ENCODE measurements around the gene SNX1. TPM values are rescaled to one million over a fixed set of nuclear protein-coding genes. Genes with fewer than 3 reads are reported as not detected.

Gene SNX1
- total RNA-seq, 1 donor from 2014 or later: 38.1 TPM

DNA sequence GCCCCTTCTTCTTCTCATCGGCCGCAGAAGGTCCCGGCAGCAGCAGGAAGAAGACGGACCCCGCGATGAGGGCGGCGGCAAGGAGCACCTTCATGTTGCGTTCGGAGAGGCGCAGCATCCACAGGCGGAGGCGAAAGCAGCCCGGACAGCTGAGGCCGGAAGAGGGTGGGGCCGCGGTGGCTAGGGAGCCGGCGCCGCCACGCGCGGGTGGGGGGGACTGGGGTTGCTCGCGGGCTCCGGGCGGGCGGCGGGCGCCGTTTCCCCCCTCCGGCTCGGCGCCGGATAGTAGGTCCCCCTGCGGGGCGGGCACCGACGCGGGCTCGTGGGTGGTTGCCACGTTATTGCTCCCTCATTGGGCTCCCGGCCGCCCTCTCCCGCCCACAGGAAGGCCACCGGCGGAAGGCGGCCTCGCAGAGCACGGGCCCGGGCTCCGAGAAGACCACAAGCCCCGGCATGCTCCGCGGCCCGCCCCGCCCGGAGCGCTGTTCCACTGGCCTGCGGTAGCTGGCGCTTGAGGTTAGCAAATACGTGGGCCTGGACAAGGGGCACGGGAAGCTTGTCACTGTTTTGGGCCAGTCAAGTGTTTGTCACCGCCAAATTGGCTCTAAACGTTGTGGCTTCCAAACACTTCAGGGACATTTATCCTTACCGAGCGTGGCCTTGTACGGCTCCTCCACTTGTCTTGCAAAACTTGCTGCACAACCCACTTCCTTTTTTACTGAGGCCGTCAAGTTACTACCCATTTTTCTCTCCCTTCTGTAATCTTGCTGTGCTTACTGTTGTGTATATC lies 67.3 kb downstream of the SNX1 start, which contains the start of gene PPIB:
Gene PPIB (minus strand): TSS at position 154 of the 790 bp plus-strand sequence. CDS start 36 bp downstream, at position 118.
- H3K36me3 ChIP-seq (ENCODE audit: control insufficient read depth, insufficient read depth, low read length): peaks cover 4% of the 10 kb centered on the region
- H3K27me3 ChIP-seq (ENCODE audit: control insufficient read depth, insufficient read depth, low read length): no peaks in the 10 kb centered on the region
- peak; percentile 84 for DNase-seq (ENCODE audit: low read depth)
- peak within 1 kb of the TSS; percentile 95 for H3K4me3 ChIP-seq (ENCODE audit: low read depth, low read length)
- TF ChIP-seq, protein P1, sequence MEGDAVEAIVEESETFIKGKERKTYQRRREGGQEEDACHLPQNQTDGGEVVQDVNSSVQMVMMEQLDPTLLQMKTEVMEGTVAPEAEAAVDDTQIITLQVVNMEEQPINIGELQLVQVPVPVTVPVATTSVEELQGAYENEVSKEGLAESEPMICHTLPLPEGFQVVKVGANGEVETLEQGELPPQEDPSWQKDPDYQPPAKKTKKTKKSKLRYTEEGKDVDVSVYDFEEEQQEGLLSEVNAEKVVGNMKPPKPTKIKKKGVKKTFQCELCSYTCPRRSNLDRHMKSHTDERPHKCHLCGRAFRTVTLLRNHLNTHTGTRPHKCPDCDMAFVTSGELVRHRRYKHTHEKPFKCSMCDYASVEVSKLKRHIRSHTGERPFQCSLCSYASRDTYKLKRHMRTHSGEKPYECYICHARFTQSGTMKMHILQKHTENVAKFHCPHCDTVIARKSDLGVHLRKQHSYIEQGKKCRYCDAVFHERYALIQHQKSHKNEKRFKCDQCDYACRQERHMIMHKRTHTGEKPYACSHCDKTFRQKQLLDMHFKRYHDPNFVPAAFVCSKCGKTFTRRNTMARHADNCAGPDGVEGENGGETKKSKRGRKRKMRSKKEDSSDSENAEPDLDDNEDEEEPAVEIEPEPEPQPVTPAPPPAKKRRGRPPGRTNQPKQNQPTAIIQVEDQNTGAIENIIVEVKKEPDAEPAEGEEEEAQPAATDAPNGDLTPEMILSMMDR (IDR thresholded peaks at IDR 0.05; ENCODE audit: insufficient read depth, low read length, poor library complexity, severe bottlenecking): peak; percentile 45

DNA sequence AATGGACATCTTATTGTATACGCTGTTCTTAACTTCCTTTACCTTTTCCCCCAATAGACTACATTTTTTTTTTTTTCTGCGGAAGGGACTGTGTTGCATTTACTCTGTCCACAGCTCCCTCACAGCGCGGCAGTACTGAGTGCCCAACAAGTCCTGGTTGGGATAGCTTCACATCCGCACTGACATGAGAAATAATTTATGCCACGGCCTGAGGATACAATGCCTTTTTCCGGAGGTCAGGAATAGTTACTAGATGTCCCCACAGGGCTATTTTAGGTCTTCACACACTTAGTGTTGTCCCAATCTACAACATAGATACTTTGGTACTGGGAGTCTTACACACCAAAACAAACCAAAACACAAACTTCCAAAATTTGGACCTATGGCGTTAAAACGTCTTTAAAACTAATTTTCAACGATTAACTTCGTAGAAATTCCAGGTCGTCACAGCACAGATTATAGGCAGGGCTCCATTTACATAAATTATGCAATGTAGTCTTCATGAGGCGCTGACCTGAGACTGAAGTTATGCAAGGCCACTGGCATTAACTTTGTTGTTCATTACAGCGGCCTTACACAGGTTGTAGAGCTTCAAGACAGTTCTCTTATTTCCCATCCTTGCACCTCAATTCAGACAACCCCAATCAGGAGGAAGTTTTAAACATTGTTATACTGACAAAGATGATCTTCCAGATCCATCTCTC lies 68.0 kb downstream of the SNX1 start:
- DNase-seq (ENCODE audit: low read depth): no peak
- Histone ChIP-seq H3K36me3 (ENCODE audit: control insufficient read depth, insufficient read depth, low read length) (peaks cover 1% of the 10 kb centered on the region), H3K27me3 (ENCODE audit: control insufficient read depth, insufficient read depth, low read length) (no peaks in the 10 kb centered on the region), H3K4me3 (ENCODE audit: low read depth, low read length) (peak overlapping the region; percentile 21)
- TF ChIP-seq, protein P1 (IDR thresholded peaks at IDR 0.05; ENCODE audit: insufficient read depth, low read length, poor library complexity, severe bottlenecking): no peak

DNA sequence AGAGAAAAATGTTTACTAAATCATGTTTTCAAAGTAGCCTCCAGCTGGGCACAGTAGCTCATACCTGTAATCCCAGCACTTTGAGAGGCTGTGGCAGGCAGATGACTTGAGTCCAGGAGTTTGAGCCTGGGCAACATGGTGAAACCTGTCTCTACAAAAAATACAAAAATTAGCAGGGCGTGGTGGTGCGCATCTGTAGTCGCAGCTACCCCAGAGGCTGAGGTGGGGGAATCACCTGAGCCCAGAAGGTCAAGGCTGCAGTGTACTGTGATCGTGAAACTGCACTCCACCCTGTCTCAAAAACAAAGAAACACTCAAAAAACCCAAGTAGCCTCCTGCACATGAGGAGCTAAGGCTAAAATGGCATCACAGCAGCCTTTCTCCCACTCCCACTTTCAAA lies 68.7 kb downstream of the SNX1 start:
- no peaks in the 10 kb centered on the region for H3K27me3 ChIP-seq (ENCODE audit: control insufficient read depth, insufficient read depth, low read length)
- H3K4me3 ChIP-seq (ENCODE audit: low read depth, low read length): no peak overlapping the region
- no peak for DNase-seq (ENCODE audit: low read depth)
- peaks cover 1% of the 10 kb centered on the region for H3K36me3 ChIP-seq (ENCODE audit: control insufficient read depth, insufficient read depth, low read length)
- TF ChIP-seq, protein P1 (IDR thresholded peaks at IDR 0.05; ENCODE audit: insufficient read depth, low read length, poor library complexity, severe bottlenecking): no peak

DNA sequence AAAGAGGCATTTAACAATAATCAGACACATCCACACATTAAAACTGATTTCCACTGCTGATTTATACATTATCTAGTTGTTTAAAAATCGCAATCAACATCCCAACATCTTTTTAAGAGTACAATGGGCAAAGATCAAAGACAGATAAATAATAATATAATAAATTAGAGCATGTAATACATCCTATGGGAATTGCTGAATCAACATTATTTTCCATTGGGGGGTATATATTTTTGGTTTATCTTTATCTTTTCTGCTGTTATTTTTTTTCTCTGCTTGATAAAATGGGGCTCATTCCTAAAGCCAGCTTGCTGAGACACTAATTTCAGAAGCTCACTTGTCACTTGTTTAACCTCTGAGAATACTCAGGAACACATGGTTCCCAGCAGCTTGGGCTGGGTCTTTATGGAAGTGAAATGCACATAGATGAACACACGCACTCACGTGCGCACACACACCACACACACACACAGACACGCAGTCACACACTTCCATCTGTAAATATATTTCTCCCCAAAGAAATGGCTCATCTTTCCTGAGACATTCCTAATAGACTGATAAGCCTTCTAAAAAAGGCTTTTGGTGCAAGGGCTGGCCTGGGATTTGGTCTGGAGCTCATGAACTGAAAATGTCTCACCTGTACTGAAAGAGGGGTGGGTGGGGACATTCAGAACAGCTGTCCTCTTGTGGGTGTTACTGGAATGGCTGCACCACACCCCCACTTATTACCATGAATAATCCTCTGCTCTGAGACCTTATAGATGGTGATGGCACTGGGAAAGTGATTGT lies 70.5 kb downstream of the SNX1 start:
- Histone ChIP-seq H3K4me3 (ENCODE audit: low read depth, low read length) (no peak overlapping the region), H3K36me3 (ENCODE audit: control insufficient read depth, insufficient read depth, low read length) (no peaks in the 10 kb centered on the region), H3K27me3 (ENCODE audit: control insufficient read depth, insufficient read depth, low read length) (no peaks in the 10 kb centered on the region)
- TF ChIP-seq, protein P1 (IDR thresholded peaks at IDR 0.05; ENCODE audit: insufficient read depth, low read length, poor library complexity, severe bottlenecking): no peak
- no peak for DNase-seq (ENCODE audit: low read depth)

DNA sequence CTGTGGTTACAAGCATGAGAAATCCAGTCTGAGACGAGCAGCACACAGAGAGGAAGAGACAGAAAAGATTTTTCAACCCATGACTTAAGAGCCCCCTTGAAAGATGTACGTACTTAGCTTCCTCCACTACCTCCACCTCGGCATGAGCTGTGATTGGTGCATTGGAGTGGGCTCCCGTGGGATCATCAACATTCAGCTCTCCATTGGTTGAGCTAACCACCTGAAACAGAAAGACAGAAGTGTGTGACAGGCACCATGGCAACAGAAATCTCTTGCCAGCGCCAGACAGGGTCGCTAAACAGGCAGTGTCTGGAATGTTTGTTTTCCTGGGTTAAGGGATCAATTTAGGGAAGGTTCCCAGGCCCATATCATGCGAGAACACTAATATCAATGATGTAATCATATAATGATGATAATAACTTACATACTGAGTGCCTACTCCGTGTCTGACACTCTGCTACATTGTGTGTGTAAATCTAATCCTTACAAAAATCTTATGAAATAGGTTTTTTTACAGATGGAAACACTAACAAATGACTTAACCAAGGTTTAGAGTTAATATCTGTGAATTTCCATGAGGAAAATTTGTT lies 84.5 kb downstream of the SNX1 start:
- no peak overlapping the region for H3K4me3 ChIP-seq (ENCODE audit: low read depth, low read length)
- H3K36me3 ChIP-seq (ENCODE audit: control insufficient read depth, insufficient read depth, low read length): peaks cover 1% of the 10 kb centered on the region
- no peaks in the 10 kb centered on the region for H3K27me3 ChIP-seq (ENCODE audit: control insufficient read depth, insufficient read depth, low read length)
- DNase-seq (ENCODE audit: low read depth): no peak
- TF ChIP-seq, protein P1 (IDR thresholded peaks at IDR 0.05; ENCODE audit: insufficient read depth, low read length, poor library complexity, severe bottlenecking): no peak

Data from kidney epithelial cell (primary cell).